Measurements from ENCODE around the gene DENND1A.

DNA sequence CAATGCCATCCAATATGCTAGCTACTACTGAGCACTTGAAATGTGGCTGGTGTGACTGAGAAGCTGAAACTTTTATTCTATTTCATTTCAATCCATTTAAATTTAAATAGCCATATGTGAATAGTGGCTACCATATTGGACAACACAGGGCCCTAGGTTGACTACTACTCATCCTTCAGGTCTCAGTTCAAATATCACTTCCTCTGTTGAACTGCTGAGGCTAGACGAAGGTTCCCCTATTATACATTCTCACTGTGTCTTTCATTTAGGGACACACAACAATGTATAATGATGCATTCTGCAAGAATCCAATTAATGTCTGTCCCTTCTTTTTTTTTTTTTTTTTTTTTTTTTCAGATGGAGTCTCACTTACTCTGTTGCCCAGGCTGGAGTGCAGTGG, 365.3 kb downstream of the DENND1A start:
- no peak for TF ChIP-seq SP1 (IDR thresholded peaks at IDR 0.05)
- no peak for TF ChIP-seq SUZ12 (IDR thresholded peaks at IDR 0.05)
- no peak for TF ChIP-seq FOXM1 (IDR thresholded peaks at IDR 0.05; ENCODE audit: borderline replicate concordance)
- no peak for TF ChIP-seq HDGF (IDR thresholded peaks at IDR 0.05; ENCODE audit: borderline replicate concordance)
- no peak for TF ChIP-seq ELF4 (IDR thresholded peaks at IDR 0.05)
- TF ChIP-seq ARNT (IDR thresholded peaks at IDR 0.05) = no peak
- TF ChIP-seq, protein P1, sequence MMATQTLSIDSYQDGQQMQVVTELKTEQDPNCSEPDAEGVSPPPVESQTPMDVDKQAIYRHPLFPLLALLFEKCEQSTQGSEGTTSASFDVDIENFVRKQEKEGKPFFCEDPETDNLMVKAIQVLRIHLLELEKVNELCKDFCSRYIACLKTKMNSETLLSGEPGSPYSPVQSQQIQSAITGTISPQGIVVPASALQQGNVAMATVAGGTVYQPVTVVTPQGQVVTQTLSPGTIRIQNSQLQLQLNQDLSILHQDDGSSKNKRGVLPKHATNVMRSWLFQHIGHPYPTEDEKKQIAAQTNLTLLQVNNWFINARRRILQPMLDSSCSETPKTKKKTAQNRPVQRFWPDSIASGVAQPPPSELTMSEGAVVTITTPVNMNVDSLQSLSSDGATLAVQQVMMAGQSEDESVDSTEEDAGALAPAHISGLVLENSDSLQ (IDR thresholded peaks at IDR 0.05) = no peak
- TF ChIP-seq FOXK2 (IDR thresholded peaks at IDR 0.05) = no peak
- no peak for TF ChIP-seq LEF1 (IDR thresholded peaks at IDR 0.05; ENCODE audit: borderline replicate concordance)
- TF ChIP-seq TARDBP (IDR thresholded peaks at IDR 0.05) = no peak
- TF ChIP-seq FOXA1 (IDR thresholded peaks at IDR 0.05) = no peak
- no peak for TF ChIP-seq BHLHE40 (IDR thresholded peaks at IDR 0.05; ENCODE audit: borderline replicate concordance)
- no peak for TF ChIP-seq ZNF384 (IDR thresholded peaks at IDR 0.05)

All from HEK293T (cell line).